ENCODE data around the gene GRIP1.

Gene GRIP1

DNA sequence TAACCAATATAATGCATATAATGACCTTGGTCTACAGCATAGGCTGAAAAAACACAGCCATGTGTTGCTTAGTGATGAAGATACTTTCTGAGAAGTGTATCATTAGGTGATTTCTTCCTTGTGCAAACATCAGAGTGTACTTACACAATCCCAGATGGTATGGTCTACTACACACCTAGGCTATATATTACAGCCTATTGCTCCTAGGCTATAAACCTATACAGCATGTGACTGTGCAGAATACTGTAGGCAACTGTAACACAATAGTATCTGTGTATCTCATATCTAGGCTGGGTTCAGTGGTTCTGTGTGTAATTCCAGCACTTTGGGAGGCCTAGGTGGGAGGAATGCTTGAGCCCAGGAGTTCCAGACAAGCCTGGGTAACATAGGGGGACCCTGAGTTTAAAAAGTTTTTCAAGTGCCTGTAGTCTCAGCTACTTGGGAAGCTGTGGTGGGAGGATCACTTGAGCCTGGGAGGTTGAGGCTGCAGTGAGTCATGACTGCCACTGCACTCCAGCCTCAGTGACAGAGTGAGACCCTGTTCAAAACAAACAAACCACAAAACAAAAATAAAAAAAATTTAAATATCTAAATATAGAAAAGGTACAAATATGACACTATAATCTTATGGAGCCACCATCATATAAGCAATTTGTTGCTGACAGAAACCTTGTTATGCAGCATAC, 66.6 kb downstream of the GRIP1 start:
- TF ChIP-seq, protein P1, sequence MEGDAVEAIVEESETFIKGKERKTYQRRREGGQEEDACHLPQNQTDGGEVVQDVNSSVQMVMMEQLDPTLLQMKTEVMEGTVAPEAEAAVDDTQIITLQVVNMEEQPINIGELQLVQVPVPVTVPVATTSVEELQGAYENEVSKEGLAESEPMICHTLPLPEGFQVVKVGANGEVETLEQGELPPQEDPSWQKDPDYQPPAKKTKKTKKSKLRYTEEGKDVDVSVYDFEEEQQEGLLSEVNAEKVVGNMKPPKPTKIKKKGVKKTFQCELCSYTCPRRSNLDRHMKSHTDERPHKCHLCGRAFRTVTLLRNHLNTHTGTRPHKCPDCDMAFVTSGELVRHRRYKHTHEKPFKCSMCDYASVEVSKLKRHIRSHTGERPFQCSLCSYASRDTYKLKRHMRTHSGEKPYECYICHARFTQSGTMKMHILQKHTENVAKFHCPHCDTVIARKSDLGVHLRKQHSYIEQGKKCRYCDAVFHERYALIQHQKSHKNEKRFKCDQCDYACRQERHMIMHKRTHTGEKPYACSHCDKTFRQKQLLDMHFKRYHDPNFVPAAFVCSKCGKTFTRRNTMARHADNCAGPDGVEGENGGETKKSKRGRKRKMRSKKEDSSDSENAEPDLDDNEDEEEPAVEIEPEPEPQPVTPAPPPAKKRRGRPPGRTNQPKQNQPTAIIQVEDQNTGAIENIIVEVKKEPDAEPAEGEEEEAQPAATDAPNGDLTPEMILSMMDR (IDR thresholded peaks at IDR 0.05; ENCODE audit: low read depth, low read length), result no peak

DNA sequence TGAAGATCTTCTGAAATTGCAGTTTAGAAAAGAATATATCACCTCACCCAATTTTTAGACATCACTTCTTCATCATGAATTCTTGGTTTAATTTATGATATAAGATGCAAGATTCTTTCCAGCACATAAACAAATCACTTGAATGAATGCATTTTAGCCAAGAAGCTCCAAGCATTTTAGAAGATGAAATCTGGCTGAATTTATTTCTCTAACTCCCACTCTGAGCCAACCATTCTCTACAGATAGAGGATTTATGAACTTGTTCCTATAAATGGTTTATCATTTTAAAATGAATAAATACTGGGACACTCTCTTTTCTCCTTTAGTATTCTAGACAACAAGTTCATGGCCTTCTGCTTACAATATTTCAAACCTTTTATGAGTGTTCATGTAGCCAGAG, 71.7 kb downstream of the GRIP1 start:
- no peak overlapping the region for H3K4me3 ChIP-seq (ENCODE audit: low read depth, low read length)
- TF ChIP-seq, protein P1 (IDR thresholded peaks at IDR 0.05; ENCODE audit: low read depth, low read length), result no peak

More for the DNA sequence above, 66.6 kb downstream of the GRIP1 start:
- no peak overlapping the region for H3K4me3 ChIP-seq (ENCODE audit: low read depth, low read length)

DNA sequence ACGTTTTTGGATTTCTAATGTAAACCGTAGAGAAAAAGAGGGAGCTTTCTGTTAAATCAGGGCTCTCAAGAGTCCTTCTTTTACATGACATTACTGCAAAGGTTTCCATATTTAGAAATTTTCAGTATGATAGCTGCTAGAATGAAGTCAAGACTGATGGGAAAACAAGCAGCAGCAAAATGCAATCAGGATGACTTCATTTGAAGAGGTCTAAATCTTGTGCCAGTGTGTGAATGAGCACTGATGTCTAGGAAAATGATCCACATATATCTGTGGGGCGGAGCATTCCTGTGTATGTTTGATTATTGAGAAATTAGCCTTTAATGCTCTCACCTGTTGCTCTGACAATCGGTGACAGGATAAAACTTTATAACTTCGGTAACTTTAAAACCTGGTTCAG, 73.6 kb downstream of the GRIP1 start:
- TF ChIP-seq, protein P1 (IDR thresholded peaks at IDR 0.05; ENCODE audit: low read depth, low read length), result no peak
- no peak overlapping the region for H3K4me3 ChIP-seq (ENCODE audit: low read depth, low read length)

DNA sequence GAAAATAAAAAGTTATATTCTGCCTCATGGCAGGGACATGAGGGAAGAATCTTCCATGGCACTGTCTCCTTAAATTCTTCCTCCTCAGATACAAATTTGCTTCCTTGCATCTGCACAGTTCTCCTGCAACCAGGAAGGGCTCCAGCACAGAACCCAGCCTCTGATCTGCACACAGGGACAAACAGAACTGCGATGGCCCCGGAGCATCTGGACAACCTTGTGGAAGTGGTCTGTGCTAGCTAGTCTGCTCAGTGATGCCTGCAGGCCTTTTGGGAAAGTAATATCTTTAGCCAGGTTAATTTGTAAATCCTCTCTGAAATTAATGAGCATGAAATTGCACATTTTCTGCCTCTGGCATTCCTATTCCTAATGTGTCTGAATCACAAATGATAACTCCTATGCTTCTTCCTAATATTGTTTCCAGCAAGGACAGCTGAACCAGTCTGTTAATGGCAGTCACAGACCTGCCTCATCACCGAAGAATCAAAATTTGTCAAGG, 74.8 kb downstream of the GRIP1 start:
- TF ChIP-seq, protein P1 (IDR thresholded peaks at IDR 0.05; ENCODE audit: low read depth, low read length), result no peak
- no peak overlapping the region for H3K4me3 ChIP-seq (ENCODE audit: low read depth, low read length)

DNA sequence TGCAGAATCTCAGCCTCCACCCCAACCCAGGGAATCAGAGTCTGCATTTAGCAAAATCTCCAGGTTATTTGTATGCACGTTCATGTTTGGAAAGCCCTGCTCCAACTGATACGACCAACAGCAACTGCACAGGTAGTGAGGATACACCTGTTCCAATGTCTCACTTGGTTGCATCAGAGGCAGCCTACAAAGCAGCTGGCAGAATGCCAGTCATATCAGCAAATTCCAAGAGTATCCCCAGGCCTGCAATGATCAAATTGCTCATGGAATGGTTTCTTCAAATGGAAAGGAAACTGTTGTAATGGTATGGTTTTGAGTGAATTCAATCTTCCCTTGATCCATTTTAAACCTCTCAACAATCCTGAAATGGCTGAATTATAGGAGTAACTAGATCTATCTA, 75.4 kb downstream of the GRIP1 start:
- no peak overlapping the region for H3K4me3 ChIP-seq (ENCODE audit: low read depth, low read length)
- TF ChIP-seq, protein P1 (IDR thresholded peaks at IDR 0.05; ENCODE audit: low read depth, low read length), result no peak

DNA sequence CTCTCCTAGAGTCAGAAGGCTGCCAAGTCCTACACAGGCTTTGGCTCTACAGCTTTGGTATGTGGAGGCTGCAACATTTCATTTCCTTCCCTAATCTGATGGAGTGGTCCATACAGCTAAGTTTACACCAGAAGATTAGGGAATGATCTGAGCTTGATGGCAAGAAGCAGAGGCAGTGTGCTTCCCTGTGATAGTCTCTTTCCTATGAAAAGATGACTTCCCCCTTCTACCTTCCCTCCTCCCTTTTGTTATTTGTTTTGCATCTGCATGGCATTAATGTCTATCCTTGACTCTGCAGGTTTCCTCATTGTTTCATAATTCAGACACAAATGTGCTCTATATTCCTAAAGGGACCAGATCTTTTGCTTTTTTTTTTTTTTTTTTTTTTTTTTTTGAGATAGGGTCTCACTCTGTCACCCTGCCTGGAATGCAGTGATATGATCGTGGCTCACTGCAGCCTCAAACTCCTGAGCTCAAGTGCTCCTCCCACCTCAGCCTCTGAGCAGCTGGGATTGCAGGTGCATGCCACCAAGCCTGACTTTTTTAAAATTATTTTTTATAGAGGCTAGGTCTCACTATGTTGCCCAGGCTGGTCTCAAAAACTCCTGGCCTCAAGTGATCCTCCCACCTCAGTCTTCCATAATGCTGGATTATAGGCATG, 76.3 kb downstream of the GRIP1 start:
- H3K4me3 ChIP-seq (ENCODE audit: low read depth, low read length), result no peak overlapping the region
- TF ChIP-seq, protein P1 (IDR thresholded peaks at IDR 0.05; ENCODE audit: low read depth, low read length), result no peak

DNA sequence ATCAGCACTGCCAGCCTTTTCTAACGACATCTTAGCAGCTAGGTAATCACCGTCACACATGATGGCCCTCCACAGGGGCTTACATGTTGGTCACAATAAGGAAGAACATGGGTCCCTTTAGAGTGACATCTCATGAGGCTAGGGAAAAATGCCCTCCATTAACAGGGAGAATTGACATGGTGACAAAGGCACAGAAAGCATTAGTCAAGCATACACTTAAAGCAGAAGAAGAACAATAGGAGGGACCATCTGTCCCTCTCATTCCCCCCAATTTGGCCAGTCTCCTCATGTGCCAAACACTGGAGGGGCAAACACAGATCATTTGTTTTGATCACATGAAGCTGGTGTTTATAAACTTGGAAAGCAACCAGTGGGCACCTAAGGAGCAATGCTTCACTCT, 78.0 kb downstream of the GRIP1 start:
- TF ChIP-seq, protein P1 (IDR thresholded peaks at IDR 0.05; ENCODE audit: low read depth, low read length), result no peak
- H3K4me3 ChIP-seq (ENCODE audit: low read depth, low read length), result no peak overlapping the region
